Lung (tissue), 12 donors: ENCODE measurements around the gene ABCC9. TPM values are rescaled to one million over a fixed set of nuclear protein-coding genes. Genes with fewer than 3 reads are reported as not detected.

Experiments
- ATAC-seq: fragments of 200-7000 bp; cut with Tn5 transposase; one replicate; pipeline ENCODE4 v1.9.1; 2020; ENCODE audit warnings: moderate number of reproducible peaks; ENCODE audit not compliant: insufficient read depth, low FRiP score
- DNase-seq, 3 donors: peaks; one replicate each; pipeline ENCODE4 v3.0.0-alpha.2; 2013 to 2017
- H3K27ac ChIP-seq, 2 donors: one replicate each; pipeline ENCODE4 v1.5.1; 2013; ENCODE audit warnings: mild to moderate bottlenecking in 2 of 2, moderate library complexity in 2 of 2, control low read depth in 1 of 2, inconsistent platforms in 1 of 2, low read depth in 1 of 2, low read length in 1 of 2
- H3K27me3 ChIP-seq, 3 donors: one replicate each; pipeline ENCODE4 v1.5.1; 2013; ENCODE audit warnings: low read length in 2 of 3; ENCODE audit not compliant: control insufficient read depth in 3 of 3, insufficient read depth in 3 of 3
- H3K36me3 ChIP-seq, 4 donors: one replicate each; pipeline ENCODE4 v1.5.1; 2013; ENCODE audit warnings: low read length in 4 of 4, mild to moderate bottlenecking in 1 of 4, moderate library complexity in 1 of 4; ENCODE audit not compliant: control insufficient read depth in 4 of 4, insufficient read depth in 4 of 4
- H3K4me1 ChIP-seq, 5 donors: one replicate each; pipeline ENCODE4 v1.5.1; 2013; ENCODE audit warnings: low read length in 5 of 5, mild to moderate bottlenecking in 2 of 5, moderate library complexity in 1 of 5; ENCODE audit not compliant: control insufficient read depth in 5 of 5, insufficient read depth in 5 of 5
- H3K4me3 ChIP-seq: one replicate; pipeline ENCODE4 v1.5.1; 2013; ENCODE audit warnings: mild to moderate bottlenecking, control low read depth, moderate library complexity
- H3K9ac ChIP-seq, 2 donors: one replicate each; pipeline ENCODE4 v1.5.1; 2013; ENCODE audit warnings: low read length in 2 of 2, control low read depth in 1 of 2; ENCODE audit not compliant: insufficient read depth in 1 of 2
- H3K9me3 ChIP-seq, 4 donors: one replicate each; pipeline ENCODE4 v1.5.1; 2013; ENCODE audit warnings: low read length in 3 of 4, mild to moderate bottlenecking in 1 of 4, moderate library complexity in 1 of 4; ENCODE audit not compliant: control insufficient read depth in 4 of 4, insufficient read depth in 3 of 4
- WGBS, 2 donors: extraction: QIAGEN DNeasy Blood & Tissue Kit; methylation state at CpG; one replicate each; pipeline ENCODE4 v1.1.7; 2013; 5-methylcytosine and 5-hydroxymethylcytosine counted together
- polyA plus RNA-seq, 2 donors: library from polyadenylated mRNA; stranded (reverse); fragments of 200-250 nt; gene quantifications; one replicate each; pipeline ENCODE4 v1.2.1, GENCODE V29; 2013
- total RNA-seq, 2 donors: library from RNA; depleted of rRNA in 1 of 2; stranded (reverse); fragments of >200 nt in 1 of 2; gene quantifications; one replicate each; pipeline ENCODE4 v1.2.1, GENCODE V29; 2014 to 2021
- TF ChIP-seq, protein P1 (sequence below): IDR thresholded peaks from 2 replicates; pipeline ENCODE4 v1.5.1; 2012; ENCODE audit warnings: mild to moderate bottlenecking; ENCODE audit errors: control extremely low read depth, extremely low read depth
- donor health status: control.
- donor health status: control.
- donor health status: Bipolar disorder and iron deficiency.
- donor health status: healthy.
- donor health status: DM: yes; HTN: yes; CAD: no.

The ABCC9 gene
- total and polyA plus RNA-seq, 4 donors = 2.5 to 33.4 (median 7.7) TPM

DNA sequence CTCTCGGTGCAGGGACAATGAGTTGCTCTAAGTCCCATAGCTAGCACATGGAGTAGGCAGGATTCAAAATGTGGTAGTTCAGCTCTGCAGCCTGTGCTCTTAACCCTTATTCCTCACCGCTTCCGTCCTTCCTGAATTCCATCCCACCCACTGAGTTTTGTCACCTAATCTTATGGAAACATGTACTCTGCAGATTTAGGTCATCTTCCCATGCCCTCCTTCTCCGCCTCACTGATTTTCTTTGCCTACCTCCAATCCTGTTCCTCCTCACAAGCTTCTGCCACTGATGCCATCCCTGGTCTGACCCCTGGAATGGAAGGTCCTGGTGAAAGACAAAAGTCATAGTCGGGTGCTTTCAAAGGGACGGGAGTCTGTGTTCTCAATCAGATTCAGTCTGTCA lies 46.5 kb upstream of the ABCC9 start:
- WGBS, 2 donors = 86 to 90% methylated on average over 6 of the region's 6 CpGs

DNA sequence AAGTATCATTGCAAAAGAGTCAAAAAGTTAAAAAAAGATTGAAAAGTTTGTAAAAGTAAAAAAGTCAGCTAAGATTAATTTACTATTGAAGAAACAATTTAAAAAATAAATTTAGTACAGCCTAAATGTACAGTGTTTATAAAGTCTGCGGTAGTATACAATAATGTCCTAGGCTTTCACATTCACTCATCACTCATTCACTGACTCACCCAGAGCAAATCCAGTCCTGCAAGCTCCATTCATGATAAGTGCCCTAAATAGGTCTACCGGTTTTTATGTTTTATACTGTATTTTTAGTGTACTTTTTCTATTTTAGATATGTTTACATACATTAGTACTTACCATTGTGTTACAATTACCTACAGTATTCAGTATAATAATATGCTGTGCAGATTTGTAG lies 43.9 kb upstream of the ABCC9 start:
- Histone ChIP-seq H3K4me1 (no peaks in the 10 kb centered on the region), H3K9ac (no peak overlapping the region), H3K27ac (no peak overlapping the region), H3K27me3 (no peaks in the 10 kb centered on the region), H3K36me3 (no peaks in the 10 kb centered on the region), H3K9me3 (no peaks in the 10 kb centered on the region), H3K4me3 (no peak overlapping the region)
- ATAC-seq (no peak), DNase-seq (no peak)
- WGBS, 2 donors = 67 to 85% methylated on average over 2 of the region's 2 CpGs
- TF ChIP-seq, protein P1, sequence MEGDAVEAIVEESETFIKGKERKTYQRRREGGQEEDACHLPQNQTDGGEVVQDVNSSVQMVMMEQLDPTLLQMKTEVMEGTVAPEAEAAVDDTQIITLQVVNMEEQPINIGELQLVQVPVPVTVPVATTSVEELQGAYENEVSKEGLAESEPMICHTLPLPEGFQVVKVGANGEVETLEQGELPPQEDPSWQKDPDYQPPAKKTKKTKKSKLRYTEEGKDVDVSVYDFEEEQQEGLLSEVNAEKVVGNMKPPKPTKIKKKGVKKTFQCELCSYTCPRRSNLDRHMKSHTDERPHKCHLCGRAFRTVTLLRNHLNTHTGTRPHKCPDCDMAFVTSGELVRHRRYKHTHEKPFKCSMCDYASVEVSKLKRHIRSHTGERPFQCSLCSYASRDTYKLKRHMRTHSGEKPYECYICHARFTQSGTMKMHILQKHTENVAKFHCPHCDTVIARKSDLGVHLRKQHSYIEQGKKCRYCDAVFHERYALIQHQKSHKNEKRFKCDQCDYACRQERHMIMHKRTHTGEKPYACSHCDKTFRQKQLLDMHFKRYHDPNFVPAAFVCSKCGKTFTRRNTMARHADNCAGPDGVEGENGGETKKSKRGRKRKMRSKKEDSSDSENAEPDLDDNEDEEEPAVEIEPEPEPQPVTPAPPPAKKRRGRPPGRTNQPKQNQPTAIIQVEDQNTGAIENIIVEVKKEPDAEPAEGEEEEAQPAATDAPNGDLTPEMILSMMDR = no peak

More for the DNA sequence above, 46.5 kb upstream of the ABCC9 start:
- TF ChIP-seq, protein P1 = no peak
- peaks cover 0 to 2% (median 0%) of the 10 kb centered on the region in 5 donors for H3K4me1 ChIP-seq
- H3K27ac ChIP-seq = no peak overlapping the region
- ATAC-seq = no peak
- H3K9me3 ChIP-seq = no peaks in the 10 kb centered on the region
- no peak overlapping the region for H3K9ac ChIP-seq
- H3K4me3 ChIP-seq = no peak overlapping the region
- no peaks in the 10 kb centered on the region for H3K27me3 ChIP-seq
- no peaks in the 10 kb centered on the region for H3K36me3 ChIP-seq
- DNase-seq = no peak

- Histone ChIP-seq H3K27me3 (no peaks in the 10 kb centered on the region), H3K27ac (no peak overlapping the region), H3K36me3 (no peaks in the 10 kb centered on the region), H3K9me3 (no peaks in the 10 kb centered on the region), H3K4me1 (no peaks in the 10 kb centered on the region), H3K9ac (no peak overlapping the region), H3K4me3 (no peak overlapping the region)
- DNase-seq = no peak
- TF ChIP-seq, protein P1 = no peak
- ATAC-seq = no peak
Measured at GRCh38 chr12:21984375-21984774, 43.1 kb upstream of the ABCC9 start.

GRCh38 chr12:21983095-21983494 lies 41.9 kb upstream of the ABCC9 start:
- DNase-seq (no peak), ATAC-seq (no peak)
- no peak overlapping the region for H3K9ac ChIP-seq
- H3K27me3 ChIP-seq = no peaks in the 10 kb centered on the region
- no peaks in the 10 kb centered on the region for H3K36me3 ChIP-seq
- WGBS, 2 donors = 73 to 84% methylated on average over 3 of the region's 3 CpGs
- no peaks in the 10 kb centered on the region for H3K4me1 ChIP-seq
- H3K27ac ChIP-seq = no peak overlapping the region
- no peaks in the 10 kb centered on the region for H3K9me3 ChIP-seq
- TF ChIP-seq, protein P1 = no peak
- no peak overlapping the region for H3K4me3 ChIP-seq
